ENCODE data around the gene AP4B1.
"Not testable (repeated sequence)": the region's sequence is repeated elsewhere in the genome, so short reads cannot be mapped to it uniquely, and the experiment has no call there.

Gene AP4B1

GRCh38 chr1:113856401-113856790, 48.2 kb downstream of the AP4B1 start:
- Histone ChIP-seq H3K4me2 (ENCODE audit: low read length) (no peak overlapping the region), H3K27me3 (ENCODE audit: low read depth, low read length) (no peaks in the 10 kb centered on the region), H3K9ac (ENCODE audit: low read length) (no peak overlapping the region), H2AFZ (ENCODE audit: low read depth, low read length) (no peak overlapping the region), H3K36me3 (replicated peaks; ENCODE audit: low read depth, low read length) (peaks cover 7% of the 10 kb centered on the region), H3K27ac (ENCODE audit: low read length) (no peak overlapping the region), H3K4me3 (ENCODE audit: low read length) (no peak overlapping the region), H3K9me3 (ENCODE audit: insufficient read depth, low read length) (no peaks in the 10 kb centered on the region), H3K79me2 (ENCODE audit: low read length) (no peaks in the 10 kb centered on the region), H4K20me1 (ENCODE audit: insufficient read depth, low read length) (no peaks in the 10 kb centered on the region), H3K4me1 (ENCODE audit: low read length) (peaks cover 57% of the 10 kb centered on the region)
- no peak for TF ChIP-seq CTCF (IDR thresholded peaks at IDR 0.05; ENCODE audit: low read depth, low read length)
- TF ChIP-seq EZH2phosphoT487 (IDR thresholded peaks at IDR 0.05; ENCODE audit: low read depth): no peak

- Histone ChIP-seq H2AFZ (ENCODE audit: low read depth, low read length) (no peak overlapping the region), H3K9ac (ENCODE audit: low read length) (no peak overlapping the region), H3K27ac (ENCODE audit: low read length) (no peak overlapping the region), H3K4me3 (ENCODE audit: low read length) (no peak overlapping the region), H4K20me1 (ENCODE audit: insufficient read depth, low read length) (no peaks in the 10 kb centered on the region), H3K4me2 (ENCODE audit: low read length) (no peak overlapping the region), H3K36me3 (replicated peaks; ENCODE audit: low read depth, low read length) (peaks cover 7% of the 10 kb centered on the region), H3K4me1 (ENCODE audit: low read length) (peaks cover 51% of the 10 kb centered on the region), H3K79me2 (ENCODE audit: low read length) (no peaks in the 10 kb centered on the region), H3K9me3 (ENCODE audit: insufficient read depth, low read length) (no peaks in the 10 kb centered on the region), H3K27me3 (ENCODE audit: low read depth, low read length) (no peaks in the 10 kb centered on the region)
- no peak for TF ChIP-seq CTCF (IDR thresholded peaks at IDR 0.05; ENCODE audit: low read depth, low read length)
- no peak for TF ChIP-seq EZH2phosphoT487 (IDR thresholded peaks at IDR 0.05; ENCODE audit: low read depth)
Observed at GRCh38 chr1:113855630-113856400, 48.8 kb downstream of the AP4B1 start.

- Histone ChIP-seq H3K79me2 (ENCODE audit: low read length) (no peaks in the 10 kb centered on the region), H3K4me2 (ENCODE audit: low read length) (peak overlapping the region; percentile 27; the same call in 1 of the 2 replicates), H3K27me3 (ENCODE audit: low read depth, low read length) (no peaks in the 10 kb centered on the region), H3K4me1 (ENCODE audit: low read length) (peaks cover 40% of the 10 kb centered on the region), H3K27ac (ENCODE audit: low read length) (no peak overlapping the region), H4K20me1 (ENCODE audit: insufficient read depth, low read length) (no peaks in the 10 kb centered on the region), H3K4me3 (ENCODE audit: low read length) (no peak overlapping the region), H3K9me3 (ENCODE audit: insufficient read depth, low read length) (no peaks in the 10 kb centered on the region), H2AFZ (ENCODE audit: low read depth, low read length) (no peak overlapping the region), H3K9ac (ENCODE audit: low read length) (no peak overlapping the region), H3K36me3 (replicated peaks; ENCODE audit: low read depth, low read length) (peaks cover 7% of the 10 kb centered on the region)
- TF ChIP-seq EZH2phosphoT487 (IDR thresholded peaks at IDR 0.05; ENCODE audit: low read depth) (no peak), CTCF (IDR thresholded peaks at IDR 0.05; ENCODE audit: low read depth, low read length) (no peak)
Observed at GRCh38 chr1:113854234-113854633, 50.4 kb downstream of the AP4B1 start.

- H3K36me3 ChIP-seq (replicated peaks; ENCODE audit: low read depth, low read length): peaks cover 10% of the 10 kb centered on the region
- H4K20me1 ChIP-seq (ENCODE audit: insufficient read depth, low read length); H3K9me3 ChIP-seq (ENCODE audit: insufficient read depth, low read length); H3K27ac ChIP-seq (ENCODE audit: low read length); H3K79me2 ChIP-seq (ENCODE audit: low read length); H2AFZ ChIP-seq (ENCODE audit: low read depth, low read length); H3K27me3 ChIP-seq (ENCODE audit: low read depth, low read length); H3K9ac ChIP-seq (ENCODE audit: low read length); H3K4me3 ChIP-seq (ENCODE audit: low read length); H3K4me2 ChIP-seq (ENCODE audit: low read length): not testable (repeated sequence)
- H3K4me1 ChIP-seq (ENCODE audit: low read length): peaks cover 31% of the 10 kb centered on the region
Observed at GRCh38 chr1:113852694-113853093, 51.9 kb downstream of the AP4B1 start.

All from OCI-LY3 (cell line).